ENCODE results near the gene DYNLRB1. TPM values are rescaled to one million over a fixed set of nuclear protein-coding genes. Genes with fewer than 3 reads are reported as not detected.

The DYNLRB1 gene
- total and polyA plus RNA-seq, 2 of the 13 experiments (the other 11 are each of a cell fraction or from before 2014, with no cell fraction given), result 140 to 244 TPM

DNA sequence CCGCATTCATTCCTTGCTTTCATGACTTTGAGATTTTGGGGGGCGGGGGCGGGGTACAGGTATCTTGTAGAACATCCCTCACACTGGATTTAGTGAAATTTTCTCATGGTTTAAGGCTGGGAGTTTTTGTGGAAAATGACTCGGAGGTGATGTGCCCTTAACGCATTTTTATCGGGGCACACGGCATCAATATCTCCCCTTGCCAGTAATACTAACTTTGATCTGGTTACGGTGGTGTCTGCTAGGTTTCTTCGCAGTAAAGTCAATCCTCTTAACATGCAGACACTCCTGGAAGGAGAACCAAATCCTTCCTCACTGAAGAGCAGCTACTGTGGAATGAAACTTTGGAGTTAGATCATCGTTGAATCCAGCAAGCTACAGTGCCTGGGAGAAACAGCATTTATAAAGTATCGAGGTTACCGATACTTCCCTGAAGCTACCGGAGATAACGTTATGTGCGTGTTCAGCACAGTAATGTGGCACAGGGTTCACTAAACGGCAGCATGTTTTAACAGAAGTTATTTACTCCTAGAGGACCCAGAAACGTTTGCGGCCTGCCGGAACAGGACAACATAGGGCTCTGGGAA lies 1.2 kb upstream of the DYNLRB1 start (continued):
- TF ChIP-seq ZNF703 (CRISPR knock-in tag; IDR thresholded peaks at IDR 0.05; ENCODE audit: borderline replicate concordance), result no peak
- TF ChIP-seq ZNF383 (CRISPR knock-in tag; IDR thresholded peaks at IDR 0.05; ENCODE audit: borderline replicate concordance), result 0 out of 2 replicates have a peak, but pooled peaks have one; percentile 72
- TF ChIP-seq ZNF143 (CRISPR knock-in tag; IDR thresholded peaks at IDR 0.05), result 0 out of 2 replicates have a peak, but pooled peaks have one; percentile 3
- no peak for TF ChIP-seq ZNF121 (CRISPR knock-in tag; IDR thresholded peaks at IDR 0.05)
- TF ChIP-seq, protein P1, sequence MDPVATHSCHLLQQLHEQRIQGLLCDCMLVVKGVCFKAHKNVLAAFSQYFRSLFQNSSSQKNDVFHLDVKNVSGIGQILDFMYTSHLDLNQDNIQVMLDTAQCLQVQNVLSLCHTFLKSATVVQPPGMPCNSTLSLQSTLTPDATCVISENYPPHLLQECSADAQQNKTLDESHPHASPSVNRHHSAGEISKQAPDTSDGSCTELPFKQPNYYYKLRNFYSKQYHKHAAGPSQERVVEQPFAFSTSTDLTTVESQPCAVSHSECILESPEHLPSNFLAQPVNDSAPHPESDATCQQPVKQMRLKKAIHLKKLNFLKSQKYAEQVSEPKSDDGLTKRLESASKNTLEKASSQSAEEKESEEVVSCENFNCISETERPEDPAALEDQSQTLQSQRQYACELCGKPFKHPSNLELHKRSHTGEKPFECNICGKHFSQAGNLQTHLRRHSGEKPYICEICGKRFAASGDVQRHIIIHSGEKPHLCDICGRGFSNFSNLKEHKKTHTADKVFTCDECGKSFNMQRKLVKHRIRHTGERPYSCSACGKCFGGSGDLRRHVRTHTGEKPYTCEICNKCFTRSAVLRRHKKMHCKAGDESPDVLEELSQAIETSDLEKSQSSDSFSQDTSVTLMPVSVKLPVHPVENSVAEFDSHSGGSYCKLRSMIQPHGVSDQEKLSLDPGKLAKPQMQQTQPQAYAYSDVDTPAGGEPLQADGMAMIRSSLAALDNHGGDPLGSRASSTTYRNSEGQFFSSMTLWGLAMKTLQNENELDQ (CRISPR knock-in tag; IDR thresholded peaks at IDR 0.05; ENCODE audit: borderline replicate concordance), result 0 out of 2 replicates have a peak, but pooled peaks have one; percentile 63
- no peak; the same call in 1 of the 2 replicates for TF ChIP-seq SIN3A (IDR thresholded peaks at IDR 0.05; ENCODE audit: borderline replicate concordance, low read depth, low read length)
- 0 out of 2 replicates have a peak, but pooled peaks have one; percentile 29 for TF ChIP-seq ZSCAN9 (CRISPR knock-in tag; IDR thresholded peaks at IDR 0.05; ENCODE audit: borderline replicate concordance)
- TF ChIP-seq, protein P2, sequence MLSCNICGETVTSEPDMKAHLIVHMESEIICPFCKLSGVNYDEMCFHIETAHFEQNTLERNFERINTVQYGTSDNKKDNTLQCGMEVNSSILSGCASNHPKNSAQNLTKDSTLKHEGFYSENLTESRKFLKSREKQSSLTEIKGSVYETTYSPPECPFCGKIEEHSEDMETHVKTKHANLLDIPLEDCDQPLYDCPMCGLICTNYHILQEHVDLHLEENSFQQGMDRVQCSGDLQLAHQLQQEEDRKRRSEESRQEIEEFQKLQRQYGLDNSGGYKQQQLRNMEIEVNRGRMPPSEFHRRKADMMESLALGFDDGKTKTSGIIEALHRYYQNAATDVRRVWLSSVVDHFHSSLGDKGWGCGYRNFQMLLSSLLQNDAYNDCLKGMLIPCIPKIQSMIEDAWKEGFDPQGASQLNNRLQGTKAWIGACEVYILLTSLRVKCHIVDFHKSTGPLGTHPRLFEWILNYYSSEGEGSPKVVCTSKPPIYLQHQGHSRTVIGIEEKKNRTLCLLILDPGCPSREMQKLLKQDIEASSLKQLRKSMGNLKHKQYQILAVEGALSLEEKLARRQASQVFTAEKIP (CRISPR knock-in tag; IDR thresholded peaks at IDR 0.05; ENCODE audit: borderline replicate concordance), result 0 out of 2 replicates have a peak, but pooled peaks have one; percentile 14
- peak; percentile 21; the same call in 1 of the 2 replicates for TF ChIP-seq ZNF678 (CRISPR knock-in tag; IDR thresholded peaks at IDR 0.05)
- TF ChIP-seq ZNF878 (CRISPR knock-in tag; IDR thresholded peaks at IDR 0.05), result 0 out of 2 replicates have a peak, but pooled peaks have one; percentile 33
- TF ChIP-seq, protein P3, sequence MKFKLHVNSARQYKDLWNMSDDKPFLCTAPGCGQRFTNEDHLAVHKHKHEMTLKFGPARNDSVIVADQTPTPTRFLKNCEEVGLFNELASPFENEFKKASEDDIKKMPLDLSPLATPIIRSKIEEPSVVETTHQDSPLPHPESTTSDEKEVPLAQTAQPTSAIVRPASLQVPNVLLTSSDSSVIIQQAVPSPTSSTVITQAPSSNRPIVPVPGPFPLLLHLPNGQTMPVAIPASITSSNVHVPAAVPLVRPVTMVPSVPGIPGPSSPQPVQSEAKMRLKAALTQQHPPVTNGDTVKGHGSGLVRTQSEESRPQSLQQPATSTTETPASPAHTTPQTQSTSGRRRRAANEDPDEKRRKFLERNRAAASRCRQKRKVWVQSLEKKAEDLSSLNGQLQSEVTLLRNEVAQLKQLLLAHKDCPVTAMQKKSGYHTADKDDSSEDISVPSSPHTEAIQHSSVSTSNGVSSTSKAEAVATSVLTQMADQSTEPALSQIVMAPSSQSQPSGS (CRISPR knock-in tag; IDR thresholded peaks at IDR 0.05), result peak; percentile 30; the same call in 1 of the 2 replicates
- TF ChIP-seq, protein P4, sequence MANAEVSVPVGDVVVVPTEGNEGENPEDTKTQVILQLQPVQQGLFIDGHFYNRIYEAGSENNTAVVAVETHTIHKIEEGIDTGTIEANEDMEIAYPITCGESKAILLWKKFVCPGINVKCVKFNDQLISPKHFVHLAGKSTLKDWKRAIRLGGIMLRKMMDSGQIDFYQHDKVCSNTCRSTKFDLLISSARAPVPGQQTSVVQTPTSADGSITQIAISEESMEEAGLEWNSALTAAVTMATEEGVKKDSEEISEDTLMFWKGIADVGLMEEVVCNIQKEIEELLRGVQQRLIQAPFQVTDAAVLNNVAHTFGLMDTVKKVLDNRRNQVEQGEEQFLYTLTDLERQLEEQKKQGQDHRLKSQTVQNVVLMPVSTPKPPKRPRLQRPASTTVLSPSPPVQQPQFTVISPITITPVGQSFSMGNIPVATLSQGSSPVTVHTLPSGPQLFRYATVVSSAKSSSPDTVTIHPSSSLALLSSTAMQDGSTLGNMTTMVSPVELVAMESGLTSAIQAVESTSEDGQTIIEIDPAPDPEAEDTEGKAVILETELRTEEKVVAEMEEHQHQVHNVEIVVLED (CRISPR knock-in tag; IDR thresholded peaks at IDR 0.05; ENCODE audit: borderline replicate concordance), result 0 out of 2 replicates have a peak, but pooled peaks have one; percentile 12
- TF ChIP-seq, protein P5, sequence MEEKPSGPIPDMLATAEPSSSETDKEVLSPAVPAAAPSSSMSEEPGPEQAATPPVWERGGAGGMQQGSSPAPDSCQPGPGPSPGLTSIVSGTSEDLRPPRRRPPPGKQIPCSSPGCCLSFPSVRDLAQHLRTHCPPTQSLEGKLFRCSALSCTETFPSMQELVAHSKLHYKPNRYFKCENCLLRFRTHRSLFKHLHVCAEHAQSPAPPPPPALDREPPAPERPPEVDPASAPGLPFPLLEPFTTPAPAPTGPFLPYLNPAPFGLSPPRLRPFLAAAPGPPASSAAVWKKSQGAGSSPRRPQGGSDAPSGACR (CRISPR knock-in tag; IDR thresholded peaks at IDR 0.05), result peak; percentile 4; the same call in 1 of the 2 replicates
- no peak for TF ChIP-seq TOPORS (CRISPR knock-in tag; IDR thresholded peaks at IDR 0.05)
- no peak for TF ChIP-seq EP300 (IDR thresholded peaks at IDR 0.05; ENCODE audit: low read depth in 2 of 2, low read length in 2 of 2)
- TF ChIP-seq EP300 (CRISPR knock-in tag; IDR thresholded peaks at IDR 0.05; ENCODE audit: borderline replicate concordance), result peak; percentile 30
- 0 out of 2 replicates have a peak, but pooled peaks have one; percentile 39 for TF ChIP-seq SP5 (CRISPR knock-in tag; IDR thresholded peaks at IDR 0.05; ENCODE audit: borderline replicate concordance, low read depth)
- TF ChIP-seq ZNF720 (CRISPR knock-in tag; IDR thresholded peaks at IDR 0.05), result 0 out of 2 replicates have a peak, but pooled peaks have one; percentile 26
- 0 out of 2 replicates have a peak, but pooled peaks have one; percentile 3 for TF ChIP-seq FOXO1 (CRISPR knock-in tag; IDR thresholded peaks at IDR 0.05)
- 0 out of 2 replicates have a peak, but pooled peaks have one; percentile 27 for TF ChIP-seq DRAP1 (CRISPR knock-in tag; IDR thresholded peaks at IDR 0.05)

Data from HepG2 (cell line).